DND-41 (cell line): ENCODE measurements around the gene PMPCA.

ENCODE experiments used
- ATAC-seq: fragments of 200-7000 bp; cut with Tn5 transposase; 3 replicates; pipeline ENCODE4 v1.9.1; 2021; ENCODE audit warnings: low read depth; ENCODE audit not compliant: insufficient read depth
- DNase-seq: peaks from one replicate; pipeline ENCODE4 v3.0.0-alpha.2; 2020
- H2AFZ ChIP-seq: 2 replicates; pipeline ENCODE4 v1.6.0; 2012; ENCODE audit warnings: low read depth, low read length
- H3K27ac ChIP-seq: 2 replicates; pipeline ENCODE4 v1.5.1; 2012; ENCODE audit warnings: low read length, inconsistent platforms
- H3K27me3 ChIP-seq: fragments of 200-600 bp; sonication (generic); 2 replicates; pipeline ENCODE4 v1.6.0; 2012; ENCODE audit warnings: low read length, mild to moderate bottlenecking, inconsistent platforms; ENCODE audit not compliant: insufficient read depth, poor library complexity
- H3K36me3 ChIP-seq: 2 replicates; pipeline ENCODE4 v1.5.1; 2012; ENCODE audit warnings: low read length, inconsistent platforms; ENCODE audit not compliant: insufficient read depth
- H3K4me1 ChIP-seq: 2 replicates; pipeline ENCODE4 v1.5.1; 2012; ENCODE audit warnings: mild to moderate bottlenecking, low read length; ENCODE audit not compliant: insufficient read depth
- H3K4me2 ChIP-seq: 2 replicates; pipeline ENCODE4 v1.6.0; 2012; ENCODE audit warnings: mild to moderate bottlenecking, moderate library complexity, low read length, inconsistent platforms; ENCODE audit not compliant: insufficient read depth
- H3K4me3 ChIP-seq, 2 experiments: fragments of 200-600 bp in 1 of 2; shearing (Covaris generic) in 1 of 2; 2 replicates each; pipeline ENCODE4 v1.5.1; 2012 to 2016; ENCODE audit warnings: inconsistent platforms in 2 of 2, low read length in 2 of 2, mild to moderate bottlenecking in 2 of 2, low read depth in 1 of 2, moderate library complexity in 1 of 2
- H3K79me2 ChIP-seq: 2 replicates; pipeline ENCODE4 v1.6.0; 2012; ENCODE audit warnings: low read length, inconsistent platforms; ENCODE audit not compliant: insufficient read depth
- H3K9ac ChIP-seq: 2 replicates; pipeline ENCODE4 v1.6.0; 2012; ENCODE audit warnings: low read depth, mild to moderate bottlenecking, inconsistent platforms, low read length, moderate library complexity
- H3K9me3 ChIP-seq: 2 replicates; pipeline ENCODE4 v1.5.1; 2012; ENCODE audit warnings: low read length, moderate library complexity, mild to moderate bottlenecking, inconsistent platforms; ENCODE audit not compliant: insufficient read depth, severe bottlenecking
- H4K20me1 ChIP-seq: 2 replicates; pipeline ENCODE4 v1.6.0; 2012; ENCODE audit warnings: low read length; ENCODE audit not compliant: insufficient read depth
- CTCF ChIP-seq: IDR thresholded peaks from 2 replicates; pipeline ENCODE4 v1.5.1; 2012; ENCODE audit warnings: borderline replicate concordance, low read length, moderate library complexity, mild to moderate bottlenecking; ENCODE audit not compliant: poor library complexity, severe bottlenecking; ENCODE audit errors: extremely low read depth
- EZH2 ChIP-seq: IDR thresholded peaks from 3 replicates; pipeline ENCODE4 v1.6.1; 2012; ENCODE audit warnings: borderline replicate concordance, low read depth, mild to moderate bottlenecking, moderate library complexity, low read length, inconsistent platforms; ENCODE audit not compliant: severe bottlenecking

Gene PMPCA

GRCh38 chr9:136433849-136434579 lies 23.6 kb downstream of the PMPCA start:
- H3K79me2 ChIP-seq, result peaks cover 50% of the 10 kb centered on the region
- no peak overlapping the region for H3K27ac ChIP-seq
- no peak overlapping the region for H3K4me3 ChIP-seq
- ATAC-seq (no peak), DNase-seq (no peak)
- no peaks in the 10 kb centered on the region for H3K27me3 ChIP-seq
- no peak overlapping the region for H3K4me2 ChIP-seq
- peaks cover 29% of the 10 kb centered on the region for H3K4me1 ChIP-seq
- no peak overlapping the region for H3K9ac ChIP-seq
- peaks cover 59% of the 10 kb centered on the region for H3K36me3 ChIP-seq
- no peaks in the 10 kb centered on the region for H3K9me3 ChIP-seq
- H4K20me1 ChIP-seq, result peaks cover 40% of the 10 kb centered on the region; the same call in 1 of the 2 replicates
- H2AFZ ChIP-seq, result no peak overlapping the region
- no peak for TF ChIP-seq CTCF

- peaks cover 41% of the 10 kb centered on the region; the same call in 1 of the 2 replicates for H4K20me1 ChIP-seq
Measured at GRCh38 chr9:136434580-136435169, 24.2 kb downstream of the PMPCA start.

GRCh38 chr9:136436055-136436634 lies 25.7 kb downstream of the PMPCA start:
- Histone ChIP-seq H3K4me2 (peak overlapping the region; percentile 86; the same call in 1 of the 2 replicates), H3K9ac (no peak overlapping the region), H3K79me2 (peaks cover 56% of the 10 kb centered on the region), H3K36me3 (peaks cover 47% of the 10 kb centered on the region), H4K20me1 (peaks cover 51% of the 10 kb centered on the region), H3K9me3 (no peaks in the 10 kb centered on the region), H2AFZ (no peak overlapping the region), H3K4me1 (peaks cover 36% of the 10 kb centered on the region), H3K27me3 (no peaks in the 10 kb centered on the region), H3K4me3 (no peak overlapping the region), H3K27ac (no peak overlapping the region)
- TF ChIP-seq EZH2, result no peak
- no peak for TF ChIP-seq CTCF
- ATAC-seq (no peak), DNase-seq (no peak)

More at GRCh38 chr9:136434580-136435169, 24.2 kb downstream of the PMPCA start:
- peaks cover 52% of the 10 kb centered on the region for H3K36me3 ChIP-seq
- no peak for ATAC-seq
- H3K4me3 ChIP-seq, result no peak overlapping the region
- DNase-seq, result no peak
- no peak overlapping the region for H3K27ac ChIP-seq
- H2AFZ ChIP-seq, result no peak overlapping the region
- no peak overlapping the region for H3K4me2 ChIP-seq
- peaks cover 56% of the 10 kb centered on the region for H3K79me2 ChIP-seq
- peaks cover 29% of the 10 kb centered on the region for H3K4me1 ChIP-seq
- TF ChIP-seq EZH2 (no peak), CTCF (no peak)
- H3K9me3 ChIP-seq, result no peaks in the 10 kb centered on the region
- no peaks in the 10 kb centered on the region for H3K27me3 ChIP-seq
- H3K9ac ChIP-seq, result no peak overlapping the region
